Astrocyte (in vitro differentiated cells and primary cell): ENCODE measurements around the gene BPIFB1. TPM values are rescaled to one million over a fixed set of nuclear protein-coding genes. Genes with fewer than 3 reads are reported as not detected.

Source experiments
- DNase-seq: peaks from one replicate; pipeline ENCODE4 v3.0.0-alpha.2; 2010; ENCODE audit warnings: low read depth
- FAIRE-seq: peaks from 2 replicates; lab custom pipeline; 2011; peaks lifted over from hg19 to GRCh38; lab: Jason Lieb, UNC
- H2AFZ ChIP-seq: 2 replicates; pipeline ENCODE4 v1.6.0; 2012; ENCODE audit warnings: low read depth, low read length, inconsistent platforms
- H3K27ac ChIP-seq: 2 replicates; pipeline ENCODE4 v1.5.1; 2011; ENCODE audit warnings: low read depth, low read length, inconsistent platforms
- H3K27me3 ChIP-seq: 2 replicates; pipeline ENCODE4 v1.6.0; 2011; ENCODE audit warnings: low read length, inconsistent platforms; ENCODE audit not compliant: insufficient read depth
- H3K36me3 ChIP-seq: 2 replicates; pipeline ENCODE4 v1.5.1; 2011; ENCODE audit warnings: low read length, inconsistent platforms; ENCODE audit not compliant: insufficient read depth
- H3K4me1 ChIP-seq: 2 replicates; pipeline ENCODE4 v1.5.1; 2011; ENCODE audit warnings: low read length, inconsistent platforms; ENCODE audit not compliant: insufficient read depth
- H3K4me2 ChIP-seq: 2 replicates; pipeline ENCODE4 v1.6.0; 2012; ENCODE audit warnings: low read length, inconsistent platforms
- H3K4me3 ChIP-seq: 2 replicates; pipeline ENCODE4 v1.5.1; 2011; ENCODE audit warnings: low read depth, mild to moderate bottlenecking, low read length, inconsistent platforms; ENCODE audit not compliant: insufficient read depth
- H3K79me2 ChIP-seq: 2 replicates; pipeline ENCODE4 v1.6.0; 2012; ENCODE audit warnings: mild to moderate bottlenecking, low read length, inconsistent platforms; ENCODE audit not compliant: insufficient read depth
- H3K9ac ChIP-seq: 2 replicates; pipeline ENCODE4 v1.6.0; 2012; ENCODE audit warnings: mild to moderate bottlenecking, low read length, inconsistent platforms
- H3K9me3 ChIP-seq: 2 replicates; pipeline ENCODE4 v1.5.1; 2012; ENCODE audit warnings: low read depth, mild to moderate bottlenecking, low read length, inconsistent platforms; ENCODE audit not compliant: insufficient read depth
- H4K20me1 ChIP-seq: 2 replicates; pipeline ENCODE4 v1.6.0; 2012; ENCODE audit warnings: low read length, inconsistent platforms; ENCODE audit not compliant: insufficient read depth
- H3K27ac Mint-ChIP-seq: one replicate; pipeline ENCODE4 v1.8.0; 2021; ENCODE audit warnings: mild to moderate bottlenecking, mixed read lengths; ENCODE audit not compliant: unreplicated experiment
- H3K27me3 Mint-ChIP-seq: one replicate; pipeline ENCODE4 v1.8.0; 2021; ENCODE audit warnings: low read depth, mixed read lengths; ENCODE audit not compliant: unreplicated experiment
- H3K36me3 Mint-ChIP-seq: one replicate; pipeline ENCODE4 v1.8.0; 2021; ENCODE audit warnings: low read depth, mixed read lengths; ENCODE audit not compliant: unreplicated experiment
- H3K4me1 Mint-ChIP-seq: one replicate; pipeline ENCODE4 v1.8.0; 2021; ENCODE audit warnings: low read depth, mixed read lengths; ENCODE audit not compliant: unreplicated experiment
- H3K4me3 Mint-ChIP-seq: one replicate; pipeline ENCODE4 v1.8.0; 2021; ENCODE audit warnings: mild to moderate bottlenecking, moderate library complexity, mixed read lengths; ENCODE audit not compliant: unreplicated experiment
- H3K9me3 Mint-ChIP-seq: one replicate; pipeline ENCODE4 v1.8.0; 2021; ENCODE audit warnings: mild to moderate bottlenecking, mixed read lengths; ENCODE audit not compliant: unreplicated experiment
- EZH2 ChIP-seq: IDR thresholded peaks from 2 replicates; pipeline ENCODE4 v1.6.1; 2012; ENCODE audit warnings: mild to moderate bottlenecking, low read length, inconsistent platforms; ENCODE audit not compliant: insufficient read depth
- total RNA-seq: library from RNA; stranded (reverse); gene quantifications from 2 replicates; pipeline ENCODE4 v1.2.1, GENCODE V29; 2021
- TF ChIP-seq, protein P1 (sequence below): IDR thresholded peaks from 2 replicates; pipeline ENCODE4 v1.5.1; 2011; ENCODE audit warnings: low read depth, mild to moderate bottlenecking, inconsistent platforms, low read length, moderate library complexity; ENCODE audit not compliant: insufficient read depth

The BPIFB1 gene
- total RNA-seq, 1 donor from 2014 or later, result not detected

GRCh38 chr20:33239418-33239817, 43.6 kb upstream of the BPIFB1 start:
- TF ChIP-seq, protein P1, sequence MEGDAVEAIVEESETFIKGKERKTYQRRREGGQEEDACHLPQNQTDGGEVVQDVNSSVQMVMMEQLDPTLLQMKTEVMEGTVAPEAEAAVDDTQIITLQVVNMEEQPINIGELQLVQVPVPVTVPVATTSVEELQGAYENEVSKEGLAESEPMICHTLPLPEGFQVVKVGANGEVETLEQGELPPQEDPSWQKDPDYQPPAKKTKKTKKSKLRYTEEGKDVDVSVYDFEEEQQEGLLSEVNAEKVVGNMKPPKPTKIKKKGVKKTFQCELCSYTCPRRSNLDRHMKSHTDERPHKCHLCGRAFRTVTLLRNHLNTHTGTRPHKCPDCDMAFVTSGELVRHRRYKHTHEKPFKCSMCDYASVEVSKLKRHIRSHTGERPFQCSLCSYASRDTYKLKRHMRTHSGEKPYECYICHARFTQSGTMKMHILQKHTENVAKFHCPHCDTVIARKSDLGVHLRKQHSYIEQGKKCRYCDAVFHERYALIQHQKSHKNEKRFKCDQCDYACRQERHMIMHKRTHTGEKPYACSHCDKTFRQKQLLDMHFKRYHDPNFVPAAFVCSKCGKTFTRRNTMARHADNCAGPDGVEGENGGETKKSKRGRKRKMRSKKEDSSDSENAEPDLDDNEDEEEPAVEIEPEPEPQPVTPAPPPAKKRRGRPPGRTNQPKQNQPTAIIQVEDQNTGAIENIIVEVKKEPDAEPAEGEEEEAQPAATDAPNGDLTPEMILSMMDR, result no peak
- TF ChIP-seq EZH2, result no peak
- no peak overlapping the region for H2AFZ ChIP-seq
- peaks cover 11% of the 10 kb centered on the region for H3K9me3 Mint-ChIP-seq
- no peak for FAIRE-seq
- no peak overlapping the region for H3K27ac ChIP-seq
- peaks cover 1% of the 10 kb centered on the region for H3K36me3 Mint-ChIP-seq
- H3K27ac Mint-ChIP-seq, result no peak overlapping the region
- no peaks in the 10 kb centered on the region for H3K27me3 ChIP-seq
- peaks cover 70% of the 10 kb centered on the region for H3K27me3 Mint-ChIP-seq
- H3K4me1 ChIP-seq, result no peaks in the 10 kb centered on the region
- H3K9ac ChIP-seq, result no peak overlapping the region
- no peak overlapping the region for H3K4me2 ChIP-seq
- no peaks in the 10 kb centered on the region for H3K4me1 Mint-ChIP-seq
- H3K4me3 Mint-ChIP-seq, result no peak overlapping the region
- H3K9me3 ChIP-seq, result no peaks in the 10 kb centered on the region
- no peaks in the 10 kb centered on the region for H4K20me1 ChIP-seq
- H3K4me3 ChIP-seq, result no peak overlapping the region
- DNase-seq, result no peak
- no peaks in the 10 kb centered on the region for H3K79me2 ChIP-seq
- H3K36me3 ChIP-seq, result no peaks in the 10 kb centered on the region

DNA sequence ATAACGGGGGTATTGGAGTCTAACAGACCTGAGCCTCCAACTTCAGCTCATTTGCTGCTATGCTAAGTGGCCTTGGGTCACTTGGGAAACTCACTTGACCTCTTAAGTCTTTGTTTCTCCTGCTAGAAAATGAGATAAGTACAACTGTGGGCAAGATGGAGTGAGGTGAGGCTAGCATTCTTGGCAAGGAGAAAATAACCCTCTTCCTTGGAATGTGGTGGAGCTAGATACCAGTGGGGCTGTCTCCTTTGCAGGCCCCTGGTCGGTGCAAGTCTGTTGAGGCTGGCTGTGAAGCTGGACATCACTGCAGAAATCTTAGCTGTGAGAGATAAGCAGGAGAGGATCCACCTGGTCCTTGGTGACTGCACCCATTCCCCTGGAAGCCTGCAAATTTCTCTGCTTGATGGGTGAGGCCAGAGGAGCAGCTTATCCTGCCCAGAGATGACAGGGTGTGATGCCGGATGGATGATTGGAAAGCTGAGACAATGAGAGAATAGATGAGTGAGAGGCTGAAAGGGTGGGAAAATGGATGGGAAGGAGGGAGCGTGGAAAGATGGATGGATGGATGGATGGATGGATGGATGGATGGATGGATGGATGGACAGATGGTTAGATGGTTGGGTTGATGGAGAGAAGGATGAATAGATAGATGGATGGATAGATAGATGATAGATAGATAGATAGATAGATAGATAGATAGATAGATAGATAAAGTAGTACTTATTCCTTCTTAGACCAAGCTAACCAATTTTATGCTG, 42.9 kb upstream of the BPIFB1 start:
- FAIRE-seq (no peak), DNase-seq (no peak)
- TF ChIP-seq EZH2, result no peak
- TF ChIP-seq, protein P1, result no peak
- Histone ChIP-seq H3K79me2 (no peaks in the 10 kb centered on the region), H4K20me1 (no peaks in the 10 kb centered on the region), H3K36me3 (no peaks in the 10 kb centered on the region), H3K4me3 (no peak overlapping the region), H3K9ac (no peak overlapping the region), H3K4me2 (no peak overlapping the region), H3K27me3 (no peaks in the 10 kb centered on the region), H2AFZ (no peak overlapping the region), H3K9me3 (no peaks in the 10 kb centered on the region), H3K4me1 (no peaks in the 10 kb centered on the region), H3K27ac (no peak overlapping the region)
- no peaks in the 10 kb centered on the region for H3K4me1 Mint-ChIP-seq
- H3K9me3 Mint-ChIP-seq, result peaks cover 11% of the 10 kb centered on the region
- no peak overlapping the region for H3K27ac Mint-ChIP-seq
- peaks cover 1% of the 10 kb centered on the region for H3K36me3 Mint-ChIP-seq
- H3K4me3 Mint-ChIP-seq, result no peak overlapping the region
- peaks cover 66% of the 10 kb centered on the region for H3K27me3 Mint-ChIP-seq

GRCh38 chr20:33240923-33241322, 42.1 kb upstream of the BPIFB1 start:
- no peak for FAIRE-seq
- H3K79me2 ChIP-seq, result no peaks in the 10 kb centered on the region
- H3K27me3 Mint-ChIP-seq, result peaks cover 64% of the 10 kb centered on the region

More at GRCh38 chr20:33240923-33241322, 42.1 kb upstream of the BPIFB1 start:
- Histone ChIP-seq H3K4me3 (no peak overlapping the region), H3K9ac (no peak overlapping the region), H3K27me3 (no peaks in the 10 kb centered on the region), H3K9me3 (no peaks in the 10 kb centered on the region), H2AFZ (no peak overlapping the region), H3K4me2 (no peak overlapping the region), H3K27ac (no peak overlapping the region), H4K20me1 (no peaks in the 10 kb centered on the region), H3K4me1 (no peaks in the 10 kb centered on the region), H3K36me3 (no peaks in the 10 kb centered on the region)
- Mint-ChIP-seq H3K4me1 (no peaks in the 10 kb centered on the region), H3K27ac (no peak overlapping the region), H3K36me3 (peaks cover 1% of the 10 kb centered on the region), H3K9me3 (peaks cover 11% of the 10 kb centered on the region), H3K4me3 (no peak overlapping the region)
- TF ChIP-seq, protein P1, result no peak
- TF ChIP-seq EZH2, result no peak
- no peak for DNase-seq
